IMR-90 (cell line): Measurements from ENCODE around the gene PIP. TPM values are rescaled to one million over a fixed set of nuclear protein-coding genes. Genes with fewer than 3 reads are reported as not detected.
"Not testable (repeated sequence)": the region's sequence is repeated elsewhere in the genome, so short reads cannot be mapped to it uniquely, and the experiment has no call there.

Experiments used
- ATAC-seq: fragments of 200-7000 bp; cut with Tn5 transposase; 2 replicates; pipeline ENCODE4 v1.9.1; 2020; ENCODE audit warnings: low read depth, mild to moderate bottlenecking, moderate library complexity
- BruUV-seq: library from RNA; stranded (reverse); fragments of 400-500 nt; replicated peaks from 2 replicates; lab custom pipeline; 2021; lab: Mats Ljungman, UMichigan
- CTCF ChIA-PET: fragments of 300-600 bp; formaldehyde crosslinking; extraction: SDS; loops from one replicate; lab custom pipeline; 2021; ENCODE audit warnings: antibody characterized with exemption; lab: Yijun Ruan, JAX
- POLR2A ChIA-PET: fragments of 300-600 bp; sonication (Branson Sonifier 250); formaldehyde crosslinking; loops from one replicate; lab custom pipeline; 2022; ENCODE audit warnings: antibody characterized with exemption; ENCODE audit not compliant: unreplicated experiment; lab: Charles Lee
- DNase-seq: peaks from one replicate; pipeline ENCODE4 v3.0.0; 2013
- H2AFZ ChIP-seq: replicated peaks from 2 replicates; pipeline ENCODE3; 2013; ENCODE audit warnings: low read length, mild to moderate bottlenecking; ENCODE audit not compliant: poor library complexity
- H2AK5ac ChIP-seq: 2 replicates; pipeline ENCODE4 v1.6.1; 2013; ENCODE audit warnings: low read depth, low read length, inconsistent platforms
- H2AK9ac ChIP-seq: replicated peaks from 2 replicates; pipeline ENCODE3; 2013; ENCODE audit warnings: mild to moderate bottlenecking, low read depth, low read length, moderate library complexity; ENCODE audit not compliant: poor library complexity
- H2BK120ac ChIP-seq: 2 replicates; pipeline ENCODE4 v1.6.1; 2013; ENCODE audit warnings: low read depth, low read length, inconsistent platforms
- H2BK15ac ChIP-seq: 3 replicates; pipeline ENCODE4 v1.6.1; 2013; ENCODE audit warnings: low read depth, low read length, inconsistent platforms
- H2BK20ac ChIP-seq: 2 replicates; pipeline ENCODE4 v1.6.1; 2013; ENCODE audit warnings: low read depth, mild to moderate bottlenecking, inconsistent platforms, low read length, moderate library complexity
- H2BK5ac ChIP-seq: 2 replicates; pipeline ENCODE4 v1.6.1; 2013; ENCODE audit warnings: mild to moderate bottlenecking, low read depth, low read length, inconsistent platforms; ENCODE audit not compliant: poor library complexity, severe bottlenecking
- H3K14ac ChIP-seq: replicated peaks from 2 replicates; pipeline ENCODE4 v1.6.1; 2013; ENCODE audit warnings: low read depth, low read length, inconsistent platforms
- H3K18ac ChIP-seq: 2 replicates; pipeline ENCODE4 v1.6.1; 2013; ENCODE audit warnings: low read depth, low read length, control low read depth
- H3K23ac ChIP-seq: 2 replicates; pipeline ENCODE4 v1.6.1; 2013; ENCODE audit warnings: low read depth, low read length, inconsistent platforms
- H3K27ac ChIP-seq: 2 replicates; pipeline ENCODE4 v1.5.1; 2013; ENCODE audit warnings: mild to moderate bottlenecking, control low read depth, low read length; ENCODE audit not compliant: insufficient read depth
- H3K27me3 ChIP-seq: 2 replicates; pipeline ENCODE4 v1.6.1; 2013; ENCODE audit warnings: low read length; ENCODE audit not compliant: control insufficient read depth, insufficient read depth
- H3K36me3 ChIP-seq: 2 replicates; pipeline ENCODE4 v1.6.1; 2013; ENCODE audit warnings: low read length, mixed read lengths; ENCODE audit not compliant: control insufficient read depth, insufficient read depth
- H3K4ac ChIP-seq: 2 replicates; pipeline ENCODE4 v1.6.1; 2013; ENCODE audit warnings: low read depth, low read length, inconsistent platforms
- H3K4me1 ChIP-seq: 2 replicates; pipeline ENCODE4 v1.6.1; 2013; ENCODE audit warnings: low read length, mixed read lengths; ENCODE audit not compliant: control insufficient read depth, insufficient read depth
- H3K4me2 ChIP-seq: 2 replicates; pipeline ENCODE4 v1.6.1; 2013; ENCODE audit warnings: low read depth, mild to moderate bottlenecking, control low read depth, low read length, moderate library complexity
- H3K4me3 ChIP-seq: 2 replicates; pipeline ENCODE4 v1.5.1; 2013; ENCODE audit warnings: low read depth, mild to moderate bottlenecking, control low read depth, low read length, moderate library complexity; ENCODE audit not compliant: insufficient read depth
- H3K56ac ChIP-seq: 2 replicates; pipeline ENCODE4 v1.6.1; 2013; ENCODE audit warnings: low read length, inconsistent platforms; ENCODE audit not compliant: insufficient read depth; ENCODE audit errors: extremely low read depth
- H3K79me1 ChIP-seq, 2 experiments: 2 replicates each; pipeline ENCODE4 v1.6.1; 2013; ENCODE audit warnings: low read length in 2 of 2, inconsistent platforms in 1 of 2, low read depth in 1 of 2
- H3K9ac ChIP-seq: 2 replicates; pipeline ENCODE4 v1.6.1; 2013; ENCODE audit warnings: low read depth, low read length, control low read depth
- H3K9me1 ChIP-seq: 2 replicates; pipeline ENCODE4 v1.6.1; 2013; ENCODE audit warnings: low read length, inconsistent platforms; ENCODE audit not compliant: insufficient read depth
- H3K9me3 ChIP-seq: 2 replicates; pipeline ENCODE4 v1.6.1; 2013; ENCODE audit warnings: low read length; ENCODE audit not compliant: control insufficient read depth, insufficient read depth
- H4K20me1 ChIP-seq: 2 replicates; pipeline ENCODE4 v1.6.1; 2013; ENCODE audit warnings: low read length, inconsistent platforms; ENCODE audit not compliant: insufficient read depth
- H4K5ac ChIP-seq: 2 replicates; pipeline ENCODE4 v1.6.1; 2013; ENCODE audit warnings: mild to moderate bottlenecking, low read depth, low read length, control low read depth
- H4K8ac ChIP-seq, 2 experiments: 2 replicates each; pipeline ENCODE4 v1.6.1; 2013; ENCODE audit warnings: low read depth in 2 of 2, low read length in 2 of 2, control low read depth in 1 of 2, inconsistent platforms in 1 of 2
- H4K91ac ChIP-seq: 2 replicates; pipeline ENCODE4 v1.6.1; 2013; ENCODE audit warnings: low read depth, low read length, inconsistent platforms; ENCODE audit not compliant: insufficient read depth
- WGBS, 2 experiments: methylation state at CpG; one replicate each; pipeline versions ENCODE4 v1.1.5 to v1.1.7; 2013; ENCODE audit warnings: missing lambda C conversion rate in 2 of 2; ENCODE audit not compliant: insufficient read length in 1 of 2; ENCODE audit errors: extremely low coverage in 2 of 2; 5-methylcytosine and 5-hydroxymethylcytosine counted together
- dilution Hi-C: fragments of 300-500 bp; cut with HindIII; formaldehyde crosslinking; loops from one replicate; pipeline ENCODE4 v1.14.3; 2018; ENCODE audit warnings: low sequenced_read_pairs; ENCODE audit not compliant: unreplicated experiment
- in situ Hi-C: fragments of 300-500 bp; cut with MboI; formaldehyde crosslinking; loops from 3 replicates; pipeline ENCODE4 v1.14.3; 2019; ENCODE audit warnings: low sequenced_read_pairs, inconsistent platforms, mixed read lengths
- intact Hi-C: fragments of 100-400 bp; cut with micrococcal nuclease; formaldehyde crosslinking; loops from 2 replicates; pipeline ENCODE4 v1.10.0; 2022
- polyA plus RNA-seq, 3 experiments: library from polyadenylated mRNA; depleted of rRNA; stranded (reverse); fragments of >200 nt; gene quantifications; 2 replicates each; pipeline ENCODE4 v1.2.3, GENCODE V29; 2012; ENCODE audit warnings: low replicate concordance in 1 of 3
- total RNA-seq: library from RNA; depleted of rRNA; stranded (reverse); fragments of >200 nt; gene quantifications from 2 replicates; pipeline ENCODE4 v1.2.3, GENCODE V29; 2012

PIP gene
- total and polyA plus RNA-seq, 2 of the 4 experiments (the other 2 are of a cell fraction): not detected

DNA sequence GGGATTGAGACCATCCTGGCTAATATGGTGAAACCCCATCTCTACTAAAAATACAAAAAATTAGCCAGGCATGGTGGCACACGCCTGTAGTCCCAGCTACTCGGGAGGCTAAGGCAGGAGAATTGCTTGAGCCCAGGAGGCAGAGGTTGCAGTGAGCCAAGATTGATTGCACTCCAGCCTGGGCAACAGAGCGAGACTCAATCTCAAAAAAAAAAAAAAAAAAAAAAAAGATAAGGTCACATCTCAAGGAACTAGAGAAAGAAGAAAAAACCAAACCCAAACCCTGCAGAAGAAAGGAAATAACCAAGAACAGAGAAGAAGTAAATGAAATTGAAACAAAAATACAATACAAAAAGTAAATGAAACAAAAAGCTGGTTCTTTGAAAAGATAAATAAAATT, 46.3 kb upstream of the PIP start:
- DNase-seq, H3K23ac ChIP-seq, H3K4ac ChIP-seq, H2BK20ac ChIP-seq, POLR2A ChIA-PET, H3K4me1 ChIP-seq, BruUV-seq, H4K8ac ChIP-seq, CTCF ChIA-PET, H3K36me3 ChIP-seq, dilution Hi-C loops, H4K91ac ChIP-seq, ATAC-seq, H2BK120ac ChIP-seq, H3K56ac ChIP-seq, H3K18ac ChIP-seq, H2BK15ac ChIP-seq, intact Hi-C loops, H3K9me3 ChIP-seq, H2AK5ac ChIP-seq, H2BK5ac ChIP-seq, H3K9ac ChIP-seq, H3K14ac ChIP-seq, H3K27me3 ChIP-seq, H2AFZ ChIP-seq, H3K27ac ChIP-seq, H4K20me1 ChIP-seq, in situ Hi-C loops, H4K5ac ChIP-seq, H3K4me2 ChIP-seq, H2AK9ac ChIP-seq, H3K9me1 ChIP-seq, H3K4me3 ChIP-seq, H3K79me1 ChIP-seq: not testable (repeated sequence)
- no CpG with 5 or more reads among the region's 3 CpGs for WGBS, 2 experiments

DNA sequence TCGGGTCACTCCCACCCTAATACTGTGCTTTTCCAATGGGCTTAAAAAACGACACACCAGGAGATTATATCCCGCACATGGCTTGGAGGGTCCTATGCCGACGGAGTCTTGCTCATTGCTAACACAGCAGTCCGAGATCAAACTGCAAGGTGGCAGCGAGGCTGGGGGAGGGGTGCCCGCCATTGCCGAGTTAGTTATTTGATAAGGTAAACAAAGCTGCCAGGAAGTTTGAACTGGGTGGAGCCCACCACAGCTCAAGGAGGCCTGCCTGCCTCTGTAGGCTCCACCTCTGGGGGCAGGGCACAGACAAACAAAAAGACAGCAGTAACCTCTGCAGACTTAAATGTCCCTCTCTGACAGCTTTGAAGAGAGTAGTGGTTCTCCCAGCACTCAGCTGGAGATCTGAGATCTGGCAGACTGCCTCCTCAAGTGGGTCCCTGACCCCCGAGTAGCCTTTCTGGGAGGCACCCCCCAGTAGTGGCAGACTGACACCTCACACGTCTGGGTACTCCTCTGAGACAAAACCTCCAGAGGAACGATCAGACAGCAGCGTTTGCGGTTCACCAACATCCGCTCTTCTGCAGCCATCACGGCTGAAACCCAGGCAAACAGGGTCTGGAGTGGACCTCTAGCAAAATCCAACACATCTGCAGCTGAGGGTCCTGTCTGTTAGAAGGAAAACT, 43.2 kb upstream of the PIP start:
- CTCF ChIA-PET: interaction anchor here (0.6 kb wide), 1 partner anchor 622 kb away, joined by 3 read pairs; no protein-coding TSS in a partner anchor

More for the DNA sequence above, 43.2 kb upstream of the PIP start:
- H3K4ac ChIP-seq, ATAC-seq, H3K4me2 ChIP-seq, H2BK120ac ChIP-seq, H3K14ac ChIP-seq, H3K4me1 ChIP-seq, H4K20me1 ChIP-seq, H4K8ac ChIP-seq, H2AFZ ChIP-seq, H3K18ac ChIP-seq, H3K27me3 ChIP-seq, H3K4me3 ChIP-seq, H3K9me1 ChIP-seq, H2AK5ac ChIP-seq, intact Hi-C loops, H3K79me1 ChIP-seq, H3K9me3 ChIP-seq, H2AK9ac ChIP-seq, POLR2A ChIA-PET, H2BK15ac ChIP-seq, in situ Hi-C loops, H3K36me3 ChIP-seq, BruUV-seq, H3K23ac ChIP-seq, dilution Hi-C loops, H3K27ac ChIP-seq, H4K91ac ChIP-seq, H3K56ac ChIP-seq, H4K5ac ChIP-seq, H3K9ac ChIP-seq, H2BK5ac ChIP-seq, DNase-seq, H2BK20ac ChIP-seq: not testable (repeated sequence)
- 55% methylated on average over 4 of the region's 16 CpGs; no CpG with 5 or more reads in 1 of the 2 experiments for WGBS, 2 experiments
